Transverse colon (tissue), 4 donors: ENCODE results near the gene CISH.

Experiments used
- CTCF ChIP-seq, 5 experiments: fragments of 200-600 bp in 3 of 5; fragments of 450-650 bp in 2 of 5; sonication (generic) in 3 of 5; IDR thresholded peaks; 1 replicate in 2 of 5; 2 replicates in 3 of 5; pipeline ENCODE4 v1.5.1; 2016 to 2017; ENCODE audit warnings: antibody characterized with exemption in 5 of 5, inconsistent platforms in 3 of 5, mild to moderate bottlenecking in 2 of 5, moderate library complexity in 1 of 5
- EP300 ChIP-seq: sonication (generic); formaldehyde crosslinking; IDR thresholded peaks from one replicate; pipeline ENCODE4 v1.6.1; 2017; ENCODE audit warnings: antibody characterized with exemption, low read depth
- POLR2A ChIP-seq: fragments of 450-650 bp; IDR thresholded peaks from one replicate; pipeline ENCODE4 v1.6.1; 2016; ENCODE audit warnings: antibody characterized with exemption, mild to moderate bottlenecking, moderate library complexity
- POLR2AphosphoS5 ChIP-seq, 3 donors: sonication (generic); formaldehyde crosslinking; IDR thresholded peaks; one replicate each; pipeline ENCODE4 v1.6.1; 2016; ENCODE audit warnings: antibody characterized with exemption in 3 of 3

DNA sequence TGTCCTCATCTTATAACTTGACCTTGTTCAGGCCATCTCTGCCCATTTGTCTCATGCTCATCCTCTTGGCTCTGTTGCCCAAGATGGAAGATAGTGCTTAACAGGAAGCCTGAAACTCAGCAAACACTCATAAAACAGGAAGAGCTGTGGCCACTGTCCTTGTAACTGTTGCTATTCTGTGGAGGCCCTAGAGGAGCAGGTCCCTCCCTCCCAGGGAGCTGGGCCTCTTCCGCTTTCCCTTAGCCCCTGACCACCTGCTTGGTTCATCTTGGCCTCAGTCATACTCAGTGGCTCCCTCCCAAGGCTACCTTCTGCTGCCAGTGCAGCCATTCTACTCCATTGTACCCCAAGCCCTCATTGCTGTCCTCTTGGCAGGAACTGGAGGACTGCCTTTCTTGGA, 8.8 kb upstream of the CISH start:
- no peak for TF ChIP-seq CTCF (IDR thresholded peaks at IDR 0.05)
- TF ChIP-seq POLR2A, result no peak
- no peak for TF ChIP-seq POLR2AphosphoS5 (IDR thresholded peaks at IDR 0.05)
- TF ChIP-seq EP300, result no peak
